SK-N-SH (cell line): ENCODE measurements around the gene PLCZ1.

Source experiments
- ELF1 ChIP-seq: IDR thresholded peaks from 2 replicates; pipeline ENCODE4 v1.4.0; 2012
- EZH2phosphoT487 ChIP-seq: fragments of 200-600 bp; sonication (generic); IDR thresholded peaks from 2 replicates; pipeline ENCODE4 v1.6.1; 2017; ENCODE audit warnings: low read depth, mixed run types, mild to moderate bottlenecking, antibody characterized with exemption, moderate library complexity, borderline replicate concordance
- POLR2AphosphoS5 ChIP-seq: IDR thresholded peaks from 2 replicates; pipeline ENCODE4 v1.6.1; 2012; ENCODE audit warnings: low read depth, low read length
- RCOR1 ChIP-seq: fragments of 150-350 bp; IDR thresholded peaks from 2 replicates; pipeline ENCODE4 v1.6.1; 2017; ENCODE audit warnings: antibody characterized with exemption, low read length
- RFX5 ChIP-seq: IDR thresholded peaks from 2 replicates; pipeline ENCODE4 v1.6.1; 2012; ENCODE audit warnings: mild to moderate bottlenecking, improper control_type of control experiment, low read length
- TF ChIP-seq, protein P1 (sequence below): fragments of 150-350 bp; IDR thresholded peaks from 2 replicates; pipeline ENCODE4 v1.6.1; 2017; ENCODE audit warnings: antibody characterized with exemption, low read length, low read depth, borderline replicate concordance
- TF ChIP-seq, protein P2 (sequence below): fragments of 200-600 bp; sonication (generic); IDR thresholded peaks from 2 replicates; pipeline ENCODE4 v1.6.1; 2017; ENCODE audit warnings: antibody characterized with exemption, mild to moderate bottlenecking, moderate library complexity
- TF ChIP-seq, protein P3 (sequence below): IDR thresholded peaks from 2 replicates; pipeline ENCODE4 v1.6.1; 2012; ENCODE audit warnings: mild to moderate bottlenecking, low read depth, low read length, moderate library complexity
- TF ChIP-seq, protein P4 (sequence below): IDR thresholded peaks from 2 replicates; pipeline ENCODE4 v1.4.0; 2012; ENCODE audit warnings: low read depth

DNA sequence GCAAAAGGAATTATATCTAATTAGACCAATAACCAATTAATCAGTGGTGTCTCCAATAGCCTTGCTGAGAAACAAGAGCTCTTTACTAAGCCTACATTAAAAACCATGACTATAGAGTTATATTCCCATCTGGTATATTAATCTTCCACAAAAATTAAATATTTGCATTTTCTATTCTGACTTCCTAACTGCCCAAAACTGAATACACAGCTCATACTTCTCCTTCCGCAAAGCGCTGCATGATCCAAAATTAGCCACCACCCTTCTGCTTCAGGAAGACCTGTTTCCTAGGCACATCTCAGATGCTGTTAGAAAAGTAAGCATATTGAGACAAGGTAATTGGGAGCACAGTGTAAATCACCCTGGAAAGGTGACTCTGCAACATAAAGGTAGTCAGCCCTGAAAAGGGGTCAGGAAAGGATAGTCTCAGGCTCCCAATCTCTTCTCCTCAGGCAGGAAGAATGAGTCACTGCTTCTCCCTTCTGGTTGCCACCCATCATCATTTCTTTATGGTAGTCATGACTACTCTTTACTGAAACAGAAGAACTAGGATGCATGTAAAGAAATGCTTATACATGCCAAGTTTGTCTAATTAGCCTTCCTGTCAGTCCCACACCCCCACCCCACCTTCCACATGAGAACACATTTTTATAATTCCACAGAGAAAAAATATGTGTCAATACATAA is 54.3 kb downstream of the PLCZ1 start:
- TF ChIP-seq POLR2AphosphoS5 (no peak), ELF1 (no peak), EZH2phosphoT487 (no peak), RFX5 (no peak), RCOR1 (no peak)
- TF ChIP-seq, protein P1, sequence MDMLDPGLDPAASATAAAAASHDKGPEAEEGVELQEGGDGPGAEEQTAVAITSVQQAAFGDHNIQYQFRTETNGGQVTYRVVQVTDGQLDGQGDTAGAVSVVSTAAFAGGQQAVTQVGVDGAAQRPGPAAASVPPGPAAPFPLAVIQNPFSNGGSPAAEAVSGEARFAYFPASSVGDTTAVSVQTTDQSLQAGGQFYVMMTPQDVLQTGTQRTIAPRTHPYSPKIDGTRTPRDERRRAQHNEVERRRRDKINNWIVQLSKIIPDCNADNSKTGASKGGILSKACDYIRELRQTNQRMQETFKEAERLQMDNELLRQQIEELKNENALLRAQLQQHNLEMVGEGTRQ = no peak
- TF ChIP-seq, protein P2, sequence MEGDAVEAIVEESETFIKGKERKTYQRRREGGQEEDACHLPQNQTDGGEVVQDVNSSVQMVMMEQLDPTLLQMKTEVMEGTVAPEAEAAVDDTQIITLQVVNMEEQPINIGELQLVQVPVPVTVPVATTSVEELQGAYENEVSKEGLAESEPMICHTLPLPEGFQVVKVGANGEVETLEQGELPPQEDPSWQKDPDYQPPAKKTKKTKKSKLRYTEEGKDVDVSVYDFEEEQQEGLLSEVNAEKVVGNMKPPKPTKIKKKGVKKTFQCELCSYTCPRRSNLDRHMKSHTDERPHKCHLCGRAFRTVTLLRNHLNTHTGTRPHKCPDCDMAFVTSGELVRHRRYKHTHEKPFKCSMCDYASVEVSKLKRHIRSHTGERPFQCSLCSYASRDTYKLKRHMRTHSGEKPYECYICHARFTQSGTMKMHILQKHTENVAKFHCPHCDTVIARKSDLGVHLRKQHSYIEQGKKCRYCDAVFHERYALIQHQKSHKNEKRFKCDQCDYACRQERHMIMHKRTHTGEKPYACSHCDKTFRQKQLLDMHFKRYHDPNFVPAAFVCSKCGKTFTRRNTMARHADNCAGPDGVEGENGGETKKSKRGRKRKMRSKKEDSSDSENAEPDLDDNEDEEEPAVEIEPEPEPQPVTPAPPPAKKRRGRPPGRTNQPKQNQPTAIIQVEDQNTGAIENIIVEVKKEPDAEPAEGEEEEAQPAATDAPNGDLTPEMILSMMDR = no peak
- TF ChIP-seq, protein P3, sequence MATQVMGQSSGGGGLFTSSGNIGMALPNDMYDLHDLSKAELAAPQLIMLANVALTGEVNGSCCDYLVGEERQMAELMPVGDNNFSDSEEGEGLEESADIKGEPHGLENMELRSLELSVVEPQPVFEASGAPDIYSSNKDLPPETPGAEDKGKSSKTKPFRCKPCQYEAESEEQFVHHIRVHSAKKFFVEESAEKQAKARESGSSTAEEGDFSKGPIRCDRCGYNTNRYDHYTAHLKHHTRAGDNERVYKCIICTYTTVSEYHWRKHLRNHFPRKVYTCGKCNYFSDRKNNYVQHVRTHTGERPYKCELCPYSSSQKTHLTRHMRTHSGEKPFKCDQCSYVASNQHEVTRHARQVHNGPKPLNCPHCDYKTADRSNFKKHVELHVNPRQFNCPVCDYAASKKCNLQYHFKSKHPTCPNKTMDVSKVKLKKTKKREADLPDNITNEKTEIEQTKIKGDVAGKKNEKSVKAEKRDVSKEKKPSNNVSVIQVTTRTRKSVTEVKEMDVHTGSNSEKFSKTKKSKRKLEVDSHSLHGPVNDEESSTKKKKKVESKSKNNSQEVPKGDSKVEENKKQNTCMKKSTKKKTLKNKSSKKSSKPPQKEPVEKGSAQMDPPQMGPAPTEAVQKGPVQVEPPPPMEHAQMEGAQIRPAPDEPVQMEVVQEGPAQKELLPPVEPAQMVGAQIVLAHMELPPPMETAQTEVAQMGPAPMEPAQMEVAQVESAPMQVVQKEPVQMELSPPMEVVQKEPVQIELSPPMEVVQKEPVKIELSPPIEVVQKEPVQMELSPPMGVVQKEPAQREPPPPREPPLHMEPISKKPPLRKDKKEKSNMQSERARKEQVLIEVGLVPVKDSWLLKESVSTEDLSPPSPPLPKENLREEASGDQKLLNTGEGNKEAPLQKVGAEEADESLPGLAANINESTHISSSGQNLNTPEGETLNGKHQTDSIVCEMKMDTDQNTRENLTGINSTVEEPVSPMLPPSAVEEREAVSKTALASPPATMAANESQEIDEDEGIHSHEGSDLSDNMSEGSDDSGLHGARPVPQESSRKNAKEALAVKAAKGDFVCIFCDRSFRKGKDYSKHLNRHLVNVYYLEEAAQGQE = no peak
- TF ChIP-seq, protein P4, sequence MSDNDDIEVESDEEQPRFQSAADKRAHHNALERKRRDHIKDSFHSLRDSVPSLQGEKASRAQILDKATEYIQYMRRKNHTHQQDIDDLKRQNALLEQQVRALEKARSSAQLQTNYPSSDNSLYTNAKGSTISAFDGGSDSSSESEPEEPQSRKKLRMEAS = no peak
